Measurements from ENCODE around the gene SV2A.
"Not testable (repeated sequence)": the region's sequence is repeated elsewhere in the genome, so short reads cannot be mapped to it uniquely, and the experiment has no call there.

The SV2A gene

GRCh38 chr1:149886396-149887195, 31.0 kb downstream of the SV2A start:
- DNase-seq (ENCODE audit: low read depth) = peak; percentile 100

GRCh38 chr1:149886121-149886395, 31.6 kb downstream of the SV2A start:
- DNase-seq (ENCODE audit: low read depth) = not testable (repeated sequence)

- peak; percentile 86 for DNase-seq (ENCODE audit: low read depth)
Observed at GRCh38 chr1:149885339-149886120, 32.1 kb downstream of the SV2A start.

GRCh38 chr1:149884433-149885338, 33.0 kb downstream of the SV2A start:
- peak; percentile 57 for DNase-seq (ENCODE audit: low read depth)

GRCh38 chr1:149883598-149884247, 33.9 kb downstream of the SV2A start:
- no peak for DNase-seq (ENCODE audit: low read depth)

GRCh38 chr1:149881876-149882275, 35.8 kb downstream of the SV2A start:
- no peak for DNase-seq (ENCODE audit: low read depth)

GRCh38 chr1:149879556-149879955, 38.1 kb downstream of the SV2A start:
- DNase-seq (ENCODE audit: low read depth) = no peak

GRCh38 chr1:149877211-149877946, 40.3 kb downstream of the SV2A start:
- no peak for DNase-seq (ENCODE audit: low read depth)

GRCh38 chr1:149873060-149873459, 44.6 kb downstream of the SV2A start:
- not testable (repeated sequence) for DNase-seq (ENCODE audit: low read depth)

- not testable (repeated sequence) for DNase-seq (ENCODE audit: low read depth)
Observed at GRCh38 chr1:149866887-149867286, 50.8 kb downstream of the SV2A start.

GRCh38 chr1:149861497-149862054, 56.1 kb downstream of the SV2A start:
- not testable (repeated sequence) for DNase-seq (ENCODE audit: low read depth)

- DNase-seq (ENCODE audit: low read depth) = not testable (repeated sequence)
Observed at GRCh38 chr1:149860684-149861496, 56.8 kb downstream of the SV2A start.

GRCh38 chr1:149860271-149860670, 57.4 kb downstream of the SV2A start:
- DNase-seq (ENCODE audit: low read depth) = not testable (repeated sequence)

All from ELR (cell line).